ENCODE data around the gene NUSAP1. TPM values are rescaled to one million over a fixed set of nuclear protein-coding genes. Genes with fewer than 3 reads are reported as not detected.
"Not testable (repeated sequence)": the region's sequence is repeated elsewhere in the genome, so short reads cannot be mapped to it uniquely, and the experiment has no call there.

NUSAP1 gene
- total RNA-seq, 1 experiment from 2014 or later: 169 TPM

- DNase-seq (ENCODE audit: low read depth): no peak
Measured at GRCh38 chr15:41333026-41333562, 413 bp downstream of the NUSAP1 start.

GRCh38 chr15:41334293-41335120 is 1.8 kb downstream of the NUSAP1 start:
- no peak for DNase-seq (ENCODE audit: low read depth)

- DNase-seq (ENCODE audit: low read depth): no peak
Measured at GRCh38 chr15:41336549-41336948, 3.9 kb downstream of the NUSAP1 start.

GRCh38 chr15:41337047-41337446 is 4.4 kb downstream of the NUSAP1 start:
- DNase-seq (ENCODE audit: low read depth): no peak

- peak; percentile 33 for DNase-seq (ENCODE audit: low read depth)
Measured at GRCh38 chr15:41337631-41338522, 5.2 kb downstream of the NUSAP1 start.

GRCh38 chr15:41340189-41340695 is 7.6 kb downstream of the NUSAP1 start:
- no peak for DNase-seq (ENCODE audit: low read depth)

- DNase-seq (ENCODE audit: low read depth): no peak
Measured at GRCh38 chr15:41341519-41341918, 8.8 kb downstream of the NUSAP1 start.

GRCh38 chr15:41347236-41347635 is 14.6 kb downstream of the NUSAP1 start:
- no peak for DNase-seq (ENCODE audit: low read depth)

- DNase-seq (ENCODE audit: low read depth): no peak
Measured at GRCh38 chr15:41350057-41350717, 17.5 kb downstream of the NUSAP1 start.

GRCh38 chr15:41354371-41354770 is 21.7 kb downstream of the NUSAP1 start:
- DNase-seq (ENCODE audit: low read depth): no peak

- no peak for DNase-seq (ENCODE audit: low read depth)
Measured at GRCh38 chr15:41367418-41367817, 34.7 kb downstream of the NUSAP1 start.

GRCh38 chr15:41377978-41378377 is 45.3 kb downstream of the NUSAP1 start:
- DNase-seq (ENCODE audit: low read depth): no peak

- not testable (repeated sequence) for DNase-seq (ENCODE audit: low read depth)
Measured at GRCh38 chr15:41383974-41384749, 51.5 kb downstream of the NUSAP1 start.

- DNase-seq (ENCODE audit: low read depth): no peak
Measured at GRCh38 chr15:41387646-41388045, 55.0 kb downstream of the NUSAP1 start.

- DNase-seq (ENCODE audit: low read depth): no peak
Measured at GRCh38 chr15:41392659-41393058, 60.0 kb downstream of the NUSAP1 start.

- no peak for DNase-seq (ENCODE audit: low read depth)
Measured at GRCh38 chr15:41394924-41395323, 62.2 kb downstream of the NUSAP1 start.

- no peak for DNase-seq (ENCODE audit: low read depth)
Measured at GRCh38 chr15:41396111-41396510, 63.4 kb downstream of the NUSAP1 start.

GRCh38 chr15:41401904-41402267 is 69.2 kb downstream of the NUSAP1 start:
- DNase-seq (ENCODE audit: low read depth): no peak

- no peak for DNase-seq (ENCODE audit: low read depth)
Measured at GRCh38 chr15:41407341-41407740, 74.7 kb downstream of the NUSAP1 start.

GRCh38 chr15:41408234-41408641 is 75.6 kb downstream of the NUSAP1 start:
- DNase-seq (ENCODE audit: low read depth): peak; percentile 28

- DNase-seq (ENCODE audit: low read depth): no peak
Measured at GRCh38 chr15:41411031-41411430, 78.3 kb downstream of the NUSAP1 start.
